Fibroblast of lung (primary cell): Measurements from ENCODE around the gene TXK. TPM values are rescaled to one million over a fixed set of nuclear protein-coding genes. Genes with fewer than 3 reads are reported as not detected.

Source experiments
- DNase-seq, 2 donors: peaks; one replicate each; pipeline versions ENCODE4 v3.0.0 to v3.0.0-alpha.2; 2010; ENCODE audit warnings: low read depth in 2 of 2
- H2AFZ ChIP-seq: 2 replicates; pipeline ENCODE4 v1.5.1; 2012; ENCODE audit warnings: low read length, control low read depth, inconsistent platforms
- H3K27ac ChIP-seq: 2 replicates; pipeline ENCODE4 v1.5.1; 2011; ENCODE audit warnings: low read length, control low read depth; ENCODE audit not compliant: insufficient read depth
- H3K27me3 ChIP-seq: 2 replicates; pipeline ENCODE4 v1.5.1; 2011; ENCODE audit warnings: mild to moderate bottlenecking, low read length; ENCODE audit not compliant: control insufficient read depth, insufficient read depth
- H3K36me3 ChIP-seq: 2 replicates; pipeline ENCODE4 v1.5.1; 2011; ENCODE audit warnings: low read length; ENCODE audit not compliant: control insufficient read depth, insufficient read depth
- H3K4me1 ChIP-seq: 2 replicates; pipeline ENCODE4 v1.5.1; 2011; ENCODE audit warnings: low read length; ENCODE audit not compliant: control insufficient read depth, insufficient read depth; ENCODE audit errors: extremely low read depth
- H3K4me2 ChIP-seq: 2 replicates; pipeline ENCODE4 v1.5.1; 2011; ENCODE audit warnings: low read length, control low read depth; ENCODE audit not compliant: insufficient read depth; ENCODE audit errors: extremely low read depth
- H3K4me3 ChIP-seq, 4 experiments: fragments of 200-600 bp in 1 of 4; sonication (generic) in 1 of 4; replicated peaks in 1 of 4; 2 replicates each; pipeline ENCODE4 v1.5.1; 2011 to 2016; ENCODE audit warnings: low read length in 4 of 4, low read depth in 3 of 4, mild to moderate bottlenecking in 3 of 4, control low read depth in 2 of 4, inconsistent platforms in 1 of 4, mixed read lengths in 1 of 4; ENCODE audit not compliant: insufficient read depth in 1 of 4; ENCODE audit errors: control extremely low read depth in 1 of 4
- H3K79me2 ChIP-seq: 2 replicates; pipeline ENCODE4 v1.5.1; 2012; ENCODE audit warnings: mild to moderate bottlenecking, low read length, inconsistent platforms; ENCODE audit not compliant: control insufficient read depth, insufficient read depth
- H3K9ac ChIP-seq: 2 replicates; pipeline ENCODE4 v1.5.1; 2011; ENCODE audit warnings: mild to moderate bottlenecking, low read length, control low read depth; ENCODE audit not compliant: insufficient read depth
- H3K9me3 ChIP-seq: 2 replicates; pipeline ENCODE4 v1.5.1; 2012; ENCODE audit warnings: low read depth, low read length; ENCODE audit not compliant: control insufficient read depth, insufficient read depth
- H4K20me1 ChIP-seq: 2 replicates; pipeline ENCODE4 v1.5.1; 2011; ENCODE audit warnings: low read length; ENCODE audit not compliant: control insufficient read depth, insufficient read depth; ENCODE audit errors: extremely low read depth
- CTCF ChIP-seq, 2 donors: IDR thresholded peaks in 1 of 2; conservative IDR thresholded peaks in 1 of 2; 1 replicate in 1 of 2; 2 replicates in 1 of 2; pipeline ENCODE4 v1.5.1; 2011 to 2012; ENCODE audit warnings: low read length in 2 of 2, control low read depth in 1 of 2, inconsistent platforms in 1 of 2, low read depth in 1 of 2, mild to moderate bottlenecking in 1 of 2
- EZH2 ChIP-seq: IDR thresholded peaks from 2 replicates; pipeline ENCODE4 v1.5.1; 2012; ENCODE audit warnings: low read length, control low read depth, mild to moderate bottlenecking; ENCODE audit errors: missing control alignments
- polyA plus RNA-seq, 2 donors: library from polyadenylated mRNA; depleted of rRNA in 1 of 2; stranded (reverse) in 1 of 2; unstranded in 1 of 2; fragments of >200 nt; gene quantifications; 2 replicates each; pipeline ENCODE4 v1.2.1, GENCODE V29; 2011 to 2012; ENCODE audit warnings: missing spikeins in 1 of 2
- total RNA-seq: library from RNA; depleted of rRNA; stranded (reverse); fragments of >200 nt; gene quantifications from 2 replicates; pipeline ENCODE4 v1.2.1, GENCODE V29; 2014

TXK gene
- total and polyA plus RNA-seq, 2 donors (not counting 1 experiment from before 2014, with no cell fraction given), result 0.05 to 0.66 TPM

GRCh38 chr4:48090621-48091020, 43.4 kb downstream of the TXK start:
- no peak overlapping the region for H3K4me3 ChIP-seq
- H3K4me1 ChIP-seq, result no peaks in the 10 kb centered on the region
- no peak overlapping the region for H3K27ac ChIP-seq
- H3K9me3 ChIP-seq, result no peaks in the 10 kb centered on the region
- H4K20me1 ChIP-seq, result no peaks in the 10 kb centered on the region
- H2AFZ ChIP-seq, result no peak overlapping the region
- H3K79me2 ChIP-seq, result no peaks in the 10 kb centered on the region
- no peaks in the 10 kb centered on the region for H3K36me3 ChIP-seq
- TF ChIP-seq CTCF (conservative IDR thresholded peaks at IDR 0.05 in 1 of 2, IDR thresholded peaks at IDR 0.05 in 1 of 2; ENCODE audit: low read depth in 1 of 2, low read length in 2 of 2) (no peak), EZH2 (no peak)
- DNase-seq, result no peak
- H3K9ac ChIP-seq, result no peak overlapping the region
- peaks cover 2% of the 10 kb centered on the region for H3K27me3 ChIP-seq
- H3K4me2 ChIP-seq, result no peak overlapping the region

GRCh38 chr4:48085821-48086589, 48.0 kb downstream of the TXK start:
- no peak for TF ChIP-seq EZH2
- TF ChIP-seq CTCF (conservative IDR thresholded peaks at IDR 0.05 in 1 of 2, IDR thresholded peaks at IDR 0.05 in 1 of 2; ENCODE audit: low read depth in 1 of 2, low read length in 2 of 2), result no peak
- H4K20me1 ChIP-seq, result no peaks in the 10 kb centered on the region
- H3K79me2 ChIP-seq, result no peaks in the 10 kb centered on the region
- no peaks in the 10 kb centered on the region for H3K9me3 ChIP-seq
- no peak overlapping the region for H2AFZ ChIP-seq
- H3K9ac ChIP-seq, result no peak overlapping the region
- H3K4me3 ChIP-seq, result no peak overlapping the region
- no peaks in the 10 kb centered on the region for H3K36me3 ChIP-seq
- H3K27ac ChIP-seq, result no peak overlapping the region
- H3K4me1 ChIP-seq, result no peaks in the 10 kb centered on the region
- H3K4me2 ChIP-seq, result no peak overlapping the region
- no peak for DNase-seq
- H3K27me3 ChIP-seq, result peaks cover 2% of the 10 kb centered on the region

DNA sequence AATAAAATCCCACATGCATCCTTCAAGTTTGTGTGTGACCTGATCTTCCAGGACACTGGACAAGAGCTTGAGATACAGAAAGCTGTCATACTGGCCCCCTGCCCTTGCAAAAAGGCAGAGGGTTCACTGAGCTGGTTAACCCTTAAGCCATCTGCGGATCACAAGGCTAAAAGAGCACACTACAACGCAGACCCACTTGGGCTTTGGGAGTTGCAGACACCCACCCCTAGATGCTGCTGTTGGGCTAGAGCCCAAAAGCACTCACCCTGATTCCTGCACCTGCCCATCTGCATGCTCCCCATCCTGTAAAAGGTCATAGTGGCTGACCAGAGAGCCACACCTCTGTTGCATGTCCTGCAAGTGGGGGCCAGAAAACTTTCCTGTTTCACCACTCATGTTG, 51.1 kb downstream of the TXK start:
- Histone ChIP-seq H3K4me2 (no peak overlapping the region), H3K4me1 (no peaks in the 10 kb centered on the region), H3K4me3 (no peak overlapping the region), H3K79me2 (no peaks in the 10 kb centered on the region), H3K36me3 (no peaks in the 10 kb centered on the region), H3K9me3 (no peaks in the 10 kb centered on the region), H3K27ac (no peak overlapping the region), H3K27me3 (no peaks in the 10 kb centered on the region), H2AFZ (no peak overlapping the region), H3K9ac (no peak overlapping the region), H4K20me1 (no peaks in the 10 kb centered on the region)
- no peak for DNase-seq
- TF ChIP-seq CTCF (conservative IDR thresholded peaks at IDR 0.05 in 1 of 2, IDR thresholded peaks at IDR 0.05 in 1 of 2; ENCODE audit: low read depth in 1 of 2, low read length in 2 of 2), result no peak
- TF ChIP-seq EZH2, result no peak
